Measurements from ENCODE around the gene PAQR3.

The PAQR3 gene
- total RNA-seq = 39.6 reads per million, percentile 63 among the genes with 10 or more reads in this experiment

- peak; percentile 81 for DNase-seq
These were observed at the start of gene PAQR3 for GRCh38 chr4:78938868-78939666. Gene PAQR3, minus strand, starts transcription at chr4:78939438. Its CDS starts 214 bp downstream, at chr4:78939224.

GRCh38 chr4:78987683-78988082 is 48.4 kb upstream of the PAQR3 start:
- no peak for DNase-seq

DNA sequence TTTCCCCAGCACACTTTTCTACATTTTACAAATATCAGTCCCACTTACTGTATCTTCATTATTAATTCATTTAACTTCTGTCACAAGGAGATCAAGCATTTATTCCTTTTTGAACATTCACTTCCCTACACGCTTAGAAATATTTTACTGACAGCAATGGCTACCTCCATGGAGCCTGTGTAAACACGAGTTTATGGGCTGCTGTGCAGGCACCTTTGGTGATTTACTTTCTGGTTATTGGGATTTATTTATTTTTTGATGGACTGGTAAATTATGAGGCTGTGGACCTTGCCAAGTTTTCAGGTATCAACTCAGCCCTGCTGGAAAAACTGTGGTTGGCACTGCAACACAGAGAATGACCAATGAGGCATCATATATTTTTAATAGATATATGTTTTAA is 45.4 kb upstream of the PAQR3 start:
- DNase-seq = no peak

DNA sequence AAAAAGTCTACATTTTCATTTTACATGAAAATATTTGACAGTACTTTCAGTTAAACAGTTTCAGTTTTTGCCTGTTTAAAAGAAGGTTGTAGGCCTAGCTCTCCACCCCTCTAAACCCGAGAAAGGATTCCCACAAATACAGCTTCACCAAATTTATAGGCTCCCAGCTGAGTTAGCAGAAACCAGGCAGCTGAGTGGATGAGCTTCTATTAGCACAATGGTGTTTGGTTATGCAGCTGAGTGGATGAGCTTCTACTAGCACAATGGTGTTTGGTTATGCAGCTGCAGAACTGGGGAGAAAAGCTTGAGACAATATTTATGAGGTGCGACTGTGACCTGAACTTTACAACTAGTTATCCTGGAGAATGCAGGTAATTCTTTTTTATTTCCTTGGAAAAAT is 36.6 kb upstream of the PAQR3 start:
- no peak for DNase-seq

- no peak for DNase-seq
These were observed 32.5 kb upstream of the PAQR3 start for GRCh38 chr4:78971776-78972175.

- DNase-seq = no peak
These were observed 32.1 kb upstream of the PAQR3 start for GRCh38 chr4:78971326-78971725.

- no peak for DNase-seq
These were observed 23.4 kb upstream of the PAQR3 start for GRCh38 chr4:78962597-78963115.

- no peak for DNase-seq
These were observed 21.7 kb upstream of the PAQR3 start for GRCh38 chr4:78960926-78961325.

GRCh38 chr4:78956975-78957374 is 17.7 kb upstream of the PAQR3 start:
- no peak for DNase-seq

- DNase-seq = no peak
These were observed 14.8 kb upstream of the PAQR3 start for GRCh38 chr4:78953769-78954666.

DNA sequence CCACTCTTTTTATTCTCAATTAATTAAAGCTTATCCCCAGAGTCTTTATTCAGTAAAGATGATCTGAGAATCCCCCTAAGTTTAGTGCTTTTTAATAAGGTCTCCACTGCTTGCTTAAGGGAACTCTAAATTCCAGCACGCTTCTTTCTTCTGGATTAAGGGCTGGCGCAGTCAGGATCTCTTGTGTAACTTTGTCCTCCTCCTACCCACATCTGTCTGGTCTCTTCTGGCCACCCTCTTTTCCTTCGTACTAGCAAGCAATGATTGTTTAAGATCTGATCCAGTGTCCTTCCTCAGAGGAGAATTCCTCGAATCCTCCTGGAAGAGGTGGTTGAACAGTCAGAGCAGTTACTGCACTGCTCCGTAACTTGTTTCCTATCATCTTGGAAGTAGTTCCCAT is 14.0 kb upstream of the PAQR3 start:
- no peak for DNase-seq

DNA sequence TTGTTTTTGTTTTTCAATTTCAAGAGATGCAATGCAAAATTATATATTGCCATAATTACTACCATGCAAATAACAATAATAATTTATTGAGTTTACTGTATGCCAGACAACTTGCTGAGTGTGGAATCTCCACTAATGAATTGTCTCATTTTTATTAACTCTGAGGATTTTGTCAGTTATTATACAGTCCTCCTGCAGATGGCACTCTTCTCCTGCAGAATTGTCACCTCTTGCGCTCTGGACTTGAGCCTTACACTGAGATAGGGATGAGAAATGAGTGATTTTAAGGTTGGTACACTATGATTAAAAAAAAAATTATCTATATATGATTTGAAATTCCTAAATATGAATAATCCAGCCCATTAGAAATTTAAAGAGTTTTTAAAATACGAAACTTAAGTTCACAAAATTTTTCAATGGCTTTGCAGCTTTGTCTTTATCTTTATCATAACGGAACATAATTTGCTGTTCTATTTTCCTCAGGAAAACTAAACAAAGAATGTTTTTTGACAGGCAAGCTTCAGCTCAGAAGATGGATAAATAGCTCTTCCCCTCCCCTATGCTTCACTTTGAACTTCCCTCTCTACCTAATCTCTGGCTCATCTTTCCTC is 12.7 kb upstream of the PAQR3 start:
- DNase-seq = peak; percentile 16

DNA sequence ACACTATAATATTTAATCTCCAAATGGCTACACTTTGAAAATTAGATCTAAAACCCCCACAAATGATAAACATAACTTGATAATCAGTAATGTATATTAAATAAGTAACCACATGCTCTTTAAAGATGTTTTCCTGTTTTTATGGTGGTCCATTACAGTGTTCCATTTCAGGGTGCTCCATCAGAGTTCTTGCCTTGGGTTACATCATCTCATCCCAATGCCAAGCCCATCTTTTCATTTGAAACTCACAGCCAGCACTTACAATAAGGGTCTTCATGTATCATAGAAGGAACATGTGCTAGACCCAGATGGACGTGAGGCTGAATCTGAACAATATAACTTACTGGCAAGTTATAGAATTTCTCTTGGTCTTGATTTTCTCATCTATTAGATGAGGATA is 10.5 kb upstream of the PAQR3 start:
- no peak for DNase-seq

GRCh38 chr4:78945651-78946179 is 6.5 kb upstream of the PAQR3 start:
- DNase-seq = no peak

DNA sequence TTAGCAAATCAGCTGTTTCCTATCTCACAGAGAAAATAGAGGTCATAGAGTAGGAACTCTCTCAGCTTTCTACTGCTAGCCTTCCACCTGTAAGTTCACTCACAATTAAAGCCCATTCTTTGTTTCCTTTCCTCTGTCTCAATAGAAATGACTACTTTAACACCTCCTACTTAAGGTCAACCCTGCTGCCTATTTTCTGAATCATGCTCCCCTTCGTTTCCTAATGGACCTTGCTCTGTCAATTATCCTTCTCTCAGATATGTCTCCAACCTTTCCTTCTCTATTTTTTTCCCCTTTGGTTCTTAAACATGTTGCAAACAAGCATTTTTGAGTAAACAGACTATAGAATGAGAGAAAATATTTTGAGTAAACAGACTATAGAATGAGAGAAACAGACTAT is 5.1 kb upstream of the PAQR3 start:
- DNase-seq = no peak

- DNase-seq = no peak
These were observed 1.5 kb upstream of the PAQR3 start for GRCh38 chr4:78940752-78941151.

DNA sequence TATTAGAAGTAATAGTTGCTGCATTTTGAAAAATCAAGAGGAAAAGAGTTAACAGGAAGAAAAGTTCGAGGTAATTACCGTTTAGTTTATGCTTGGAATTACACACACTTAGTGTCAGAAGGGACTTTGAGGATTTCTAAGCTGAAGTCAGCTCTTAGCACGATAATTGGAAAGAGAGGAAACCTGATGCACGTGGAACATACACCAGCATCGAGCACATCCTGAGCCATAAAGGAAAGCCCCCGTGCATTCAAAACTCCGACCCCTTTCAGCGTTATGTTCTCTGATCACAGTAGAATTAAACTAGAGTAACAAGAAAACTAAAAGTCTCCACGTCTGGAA is 400 bp upstream of the PAQR3 start:
- DNase-seq = no peak

- DNase-seq = no peak
These were observed 767 bp downstream of the PAQR3 start for GRCh38 chr4:78938474-78938867.

- DNase-seq = no peak
These were observed 1.4 kb downstream of the PAQR3 start for GRCh38 chr4:78937837-78938236.

GRCh38 chr4:78936989-78937388 is 2.2 kb downstream of the PAQR3 start:
- DNase-seq = no peak

GRCh38 chr4:78930016-78930629 is 9.1 kb downstream of the PAQR3 start:
- DNase-seq = no peak

DNA sequence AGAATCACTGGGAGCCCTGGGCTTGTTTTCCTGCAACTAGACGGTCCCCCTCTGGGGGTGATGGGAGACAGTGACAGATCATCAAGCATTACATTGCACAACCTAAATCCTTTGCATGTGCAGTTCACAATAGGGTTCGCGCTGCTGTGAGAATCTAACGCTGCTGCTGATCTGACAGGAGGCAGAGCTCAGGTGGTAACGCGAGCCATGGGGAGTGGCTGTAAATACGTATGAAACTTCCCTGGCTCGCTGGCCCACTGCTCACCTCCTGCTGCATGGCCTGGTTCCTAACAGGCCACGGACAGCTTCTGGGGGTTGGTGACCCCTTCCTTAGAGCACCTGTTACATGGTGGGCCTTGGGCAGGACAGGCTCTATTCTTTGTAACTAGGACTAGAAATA is 10.4 kb downstream of the PAQR3 start:
- DNase-seq = no peak

DNA sequence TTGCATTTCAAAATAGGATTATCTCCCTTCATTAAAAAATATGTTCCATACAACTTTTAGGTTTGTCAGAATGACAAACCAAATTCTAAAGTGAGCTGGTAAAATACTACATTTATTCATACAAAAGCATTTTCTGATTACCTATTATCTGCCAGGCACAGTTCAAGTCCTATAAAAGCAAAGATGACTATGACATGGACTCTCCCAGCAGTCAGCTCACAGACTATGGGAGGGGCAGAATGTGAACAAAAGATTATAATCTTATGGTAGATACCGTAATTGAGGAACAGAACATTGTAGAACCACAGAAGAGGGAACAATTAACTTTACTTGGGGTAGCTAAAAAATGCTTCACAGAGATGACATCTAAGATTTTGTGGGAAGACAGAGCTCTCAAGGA is 12.4 kb downstream of the PAQR3 start:
- no peak for DNase-seq
